ENCODE measurements around the gene GRIK4. TPM values are rescaled to one million over a fixed set of nuclear protein-coding genes. Genes with fewer than 3 reads are reported as not detected.
A peak's percentile ranks its signal among the peaks of the same experiment; 100 is the strongest.

The GRIK4 gene
- total RNA-seq, 1 donor from 2014 or later: 2.2 TPM

GRCh38 chr11:120929664-120930154 lies 418.2 kb downstream of the GRIK4 start:
- DNase-seq (ENCODE audit: low spot score in 2 of 2, unreplicated experiment in 2 of 2): peak in 1 of 2 experiments; percentile 51
- Mint-ChIP-seq H3K9me3 (no peaks in the 10 kb centered on the region), H3K4me1 (peaks cover 21% of the 10 kb centered on the region), H3K27ac (no peak overlapping the region), H3K36me3 (no peaks in the 10 kb centered on the region), H3K4me3 (no peak overlapping the region), H3K27me3 (ENCODE audit: low read depth) (peaks cover 3% of the 10 kb centered on the region)
- TF ChIP-seq CTCF (IDR thresholded peaks at IDR 0.05; ENCODE audit: unreplicated experiment): peak; percentile 74

GRCh38 chr11:120931057-120931779 lies 419.7 kb downstream of the GRIK4 start:
- DNase-seq (ENCODE audit: low spot score in 2 of 2, unreplicated experiment in 2 of 2): no peak
- Mint-ChIP-seq H3K9me3 (no peaks in the 10 kb centered on the region), H3K27ac (no peak overlapping the region), H3K4me3 (no peak overlapping the region), H3K4me1 (peaks cover 21% of the 10 kb centered on the region), H3K27me3 (ENCODE audit: low read depth) (peaks cover 9% of the 10 kb centered on the region), H3K36me3 (no peaks in the 10 kb centered on the region)
- no peak for TF ChIP-seq CTCF (IDR thresholded peaks at IDR 0.05; ENCODE audit: unreplicated experiment)

GRCh38 chr11:120932305-120932915 lies 420.9 kb downstream of the GRIK4 start:
- Mint-ChIP-seq H3K27me3 (ENCODE audit: low read depth) (peaks cover 18% of the 10 kb centered on the region), H3K27ac (no peak overlapping the region), H3K4me3 (no peak overlapping the region), H3K9me3 (no peaks in the 10 kb centered on the region), H3K4me1 (peaks cover 21% of the 10 kb centered on the region), H3K36me3 (no peaks in the 10 kb centered on the region)
- no peak for DNase-seq (ENCODE audit: low spot score in 2 of 2, unreplicated experiment in 2 of 2)
- TF ChIP-seq CTCF (IDR thresholded peaks at IDR 0.05; ENCODE audit: unreplicated experiment): no peak

- H3K36me3 Mint-ChIP-seq: no peaks in the 10 kb centered on the region
- no peak for TF ChIP-seq CTCF (IDR thresholded peaks at IDR 0.05; ENCODE audit: unreplicated experiment)
- H3K27ac Mint-ChIP-seq: no peak overlapping the region
- no peak overlapping the region for H3K4me3 Mint-ChIP-seq
- no peak for DNase-seq (ENCODE audit: low spot score in 2 of 2, unreplicated experiment in 2 of 2)
- H3K27me3 Mint-ChIP-seq (ENCODE audit: low read depth): peaks cover 38% of the 10 kb centered on the region
- H3K9me3 Mint-ChIP-seq: no peaks in the 10 kb centered on the region
- peaks cover 8% of the 10 kb centered on the region for H3K4me1 Mint-ChIP-seq
Observed at GRCh38 chr11:120936356-120936755, 424.8 kb downstream of the GRIK4 start.

GRCh38 chr11:120937501-120937900 lies 426.0 kb downstream of the GRIK4 start:
- no peak for DNase-seq (ENCODE audit: low spot score in 2 of 2, unreplicated experiment in 2 of 2)
- no peak for TF ChIP-seq CTCF (IDR thresholded peaks at IDR 0.05; ENCODE audit: unreplicated experiment)
- no peaks in the 10 kb centered on the region for H3K9me3 Mint-ChIP-seq
- peaks cover 3% of the 10 kb centered on the region for H3K4me1 Mint-ChIP-seq
- no peaks in the 10 kb centered on the region for H3K36me3 Mint-ChIP-seq
- H3K27ac Mint-ChIP-seq: no peak overlapping the region
- no peak overlapping the region for H3K4me3 Mint-ChIP-seq
- H3K27me3 Mint-ChIP-seq (ENCODE audit: low read depth): peaks cover 42% of the 10 kb centered on the region

Data from mesothelial cell of epicardium (in vitro differentiated cells).